Right lobe of liver (tissue), 4 donors: ENCODE measurements around the gene BROX.

ENCODE experiments used
- CTCF ChIP-seq, 4 donors: fragments of 200-600 bp in 3 of 4; fragments of 450-650 bp in 1 of 4; IDR thresholded peaks; one replicate each; pipeline versions ENCODE4 v1.5.1 to v1.8.0; 2016 to 2022; ENCODE audit warnings: antibody characterized with exemption in 4 of 4, mild to moderate bottlenecking in 2 of 4
- POLR2A ChIP-seq: fragments of 450-650 bp; IDR thresholded peaks from one replicate; pipeline ENCODE4 v1.6.1; 2017; ENCODE audit warnings: antibody characterized with exemption, mild to moderate bottlenecking
- donor health status: DM: no; HTN: no; CAD: no.
- donor health status: DM: no; HTN: no; CAD: no.
- donor health status: DM: no; HTN: yes; CAD: no.

DNA sequence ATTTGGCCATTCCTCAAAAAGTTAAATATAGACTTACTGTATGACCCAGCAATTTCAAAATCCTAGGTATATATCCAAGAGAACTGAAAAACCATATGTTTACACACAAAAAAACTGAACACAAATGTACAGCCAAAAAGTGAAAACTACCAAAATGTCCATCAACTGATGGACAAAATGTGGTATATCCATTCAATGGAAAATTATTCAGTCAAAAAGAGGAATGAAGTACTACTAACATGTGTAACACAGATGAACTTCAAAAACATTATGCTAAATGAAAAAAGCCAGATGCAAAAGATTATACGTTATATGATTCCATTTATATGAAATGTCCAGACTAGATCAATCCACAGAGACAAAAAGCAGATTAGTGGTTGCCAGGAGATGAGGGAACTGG, 8.1 kb upstream of the BROX start:
- TF ChIP-seq CTCF (IDR thresholded peaks at IDR 0.05), result no peak
- no peak for TF ChIP-seq POLR2A
